Forelimb muscle (tissue), 1 donor: ENCODE data around the gene SEC16A. TPM values are rescaled to one million over a fixed set of nuclear protein-coding genes. Genes with fewer than 3 reads are reported as not detected.
"Not testable (repeated sequence)": the region's sequence is repeated elsewhere in the genome, so short reads cannot be mapped to it uniquely, and the experiment has no call there.

Experiments
- DNase-seq: peaks from one replicate; pipeline ENCODE4 v3.0.0-alpha.2; 2013; ENCODE audit warnings: low read depth
- polyA plus RNA-seq: library from polyadenylated mRNA; unstranded; fragments of 120-200 nt; gene quantifications from one replicate; pipeline ENCODE4 v1.2.1, GENCODE V29; 2013; ENCODE audit not compliant: insufficient read length

Gene SEC16A
- polyA plus RNA-seq, 1 donor, result 30.9 TPM

GRCh38 chr9:136423432-136424146 lies 59.3 kb downstream of the SEC16A start:
- no peak for DNase-seq

GRCh38 chr9:136422876-136423275 lies 60.0 kb downstream of the SEC16A start:
- no peak for DNase-seq

GRCh38 chr9:136421791-136422190 lies 61.0 kb downstream of the SEC16A start:
- DNase-seq, result no peak

DNA sequence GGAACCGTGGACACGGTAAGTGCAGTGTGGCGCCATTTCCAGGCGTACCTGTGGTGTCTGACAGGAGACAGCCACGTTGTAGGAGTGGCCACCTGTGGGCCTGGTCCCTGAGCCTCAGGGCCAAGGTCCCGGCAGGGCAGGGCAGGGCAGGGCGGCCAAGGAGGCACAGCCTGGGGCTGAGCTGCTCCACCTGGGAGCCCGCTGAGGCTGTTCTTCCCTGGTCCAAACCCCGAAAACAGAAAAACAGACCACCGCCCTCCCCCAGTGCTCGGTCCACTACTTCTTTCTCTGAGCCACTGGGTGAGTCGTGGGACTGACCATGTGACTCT lies 63.8 kb downstream of the SEC16A start:
- DNase-seq, result no peak

- DNase-seq, result no peak
Measured at GRCh38 chr9:136418182-136419091, 64.4 kb downstream of the SEC16A start.

DNA sequence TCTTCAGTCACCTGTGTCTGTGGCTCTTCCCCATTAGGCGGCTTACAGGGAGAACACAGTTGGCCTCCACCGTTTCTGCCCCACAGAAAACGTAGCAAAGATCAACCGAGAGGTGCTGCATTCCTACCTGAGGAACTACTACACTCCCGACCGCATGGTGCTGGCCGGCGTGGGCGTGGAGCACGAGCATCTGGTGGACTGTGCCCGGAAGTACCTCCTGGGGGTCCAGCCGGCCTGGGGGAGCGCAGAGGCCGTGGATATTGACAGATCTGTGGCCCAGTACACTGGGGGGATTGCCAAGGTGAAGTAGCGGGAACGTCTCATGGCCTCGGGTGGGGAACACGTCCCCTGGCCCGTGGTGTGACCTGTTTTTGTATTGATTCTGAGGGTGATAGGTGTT lies 65.9 kb downstream of the SEC16A start:
- no peak for DNase-seq

GRCh38 chr9:136416427-136416826 lies 66.4 kb downstream of the SEC16A start:
- no peak for DNase-seq

GRCh38 chr9:136412962-136413361 lies 69.9 kb downstream of the SEC16A start:
- no peak for DNase-seq

DNA sequence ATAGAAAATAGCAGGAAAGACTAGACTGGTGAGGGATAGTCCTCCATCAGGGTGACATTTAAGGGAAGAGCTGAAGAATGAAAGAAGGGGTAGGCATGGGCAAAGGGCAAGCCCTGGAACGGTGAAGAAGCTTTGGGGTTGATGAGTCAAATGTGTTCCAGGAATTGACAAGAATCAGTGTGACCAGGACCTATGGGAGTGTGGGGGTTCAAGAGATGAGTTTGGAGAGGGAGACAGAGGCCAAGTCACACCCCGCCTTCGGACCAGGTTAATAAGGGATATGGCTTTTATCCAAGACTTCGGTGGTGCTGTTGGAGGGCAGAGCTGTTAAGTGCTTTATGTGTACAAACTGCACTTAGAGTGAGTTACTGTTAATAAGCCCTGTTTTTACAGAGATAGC lies 71.5 kb downstream of the SEC16A start:
- DNase-seq, result no peak

DNA sequence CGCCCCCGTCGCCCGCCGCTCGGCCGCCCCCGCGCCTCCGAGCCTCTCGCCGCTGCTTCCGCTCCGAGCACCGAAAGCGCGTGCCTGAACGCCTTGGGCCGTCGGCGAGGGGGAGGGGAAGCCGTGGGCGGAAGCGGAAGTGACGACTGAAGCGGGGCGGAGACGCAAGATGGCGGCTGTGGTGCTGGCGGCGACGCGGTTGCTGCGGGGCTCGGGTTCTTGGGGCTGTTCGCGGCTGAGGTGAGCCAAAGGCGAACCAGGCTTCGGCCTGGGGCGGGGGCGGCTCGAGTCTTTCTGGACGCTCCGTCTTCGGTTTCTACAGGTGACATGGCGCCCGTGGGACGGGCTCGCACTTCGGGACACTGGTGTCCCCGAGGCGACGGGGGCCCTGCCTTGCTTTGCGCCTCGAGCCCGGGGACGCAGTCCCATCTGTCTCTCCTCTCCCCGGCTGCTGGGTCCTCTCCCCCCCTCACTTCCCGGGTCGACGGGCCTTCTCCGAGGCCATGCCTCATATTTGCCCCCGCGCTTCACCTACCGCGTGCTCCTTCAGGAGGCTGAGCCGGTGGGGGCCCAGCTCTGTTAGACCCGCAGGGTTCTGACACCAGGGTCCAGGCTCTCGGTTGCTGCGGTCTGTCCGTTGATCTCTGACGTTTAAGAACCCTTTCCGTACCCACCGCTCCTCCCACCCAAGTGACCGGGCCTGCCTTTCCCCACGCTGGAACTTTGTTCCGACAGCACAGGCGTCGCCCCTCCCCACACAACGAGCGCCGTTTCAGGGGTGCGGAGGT lies 72.1 kb downstream of the SEC16A start, which contains the start of the genes ENTR1 and PMPCA:
Gene ENTR1, minus strand, starts transcription at position 115 of the 788 bp plus-strand sequence. CDS start 217 bp downstream, outside the sequence.
Gene PMPCA, plus strand, starts transcription at position 159 of the 788 bp plus-strand sequence. Its CDS starts 11 bp downstream, at position 170.
- DNase-seq, result peak; percentile 62

DNA sequence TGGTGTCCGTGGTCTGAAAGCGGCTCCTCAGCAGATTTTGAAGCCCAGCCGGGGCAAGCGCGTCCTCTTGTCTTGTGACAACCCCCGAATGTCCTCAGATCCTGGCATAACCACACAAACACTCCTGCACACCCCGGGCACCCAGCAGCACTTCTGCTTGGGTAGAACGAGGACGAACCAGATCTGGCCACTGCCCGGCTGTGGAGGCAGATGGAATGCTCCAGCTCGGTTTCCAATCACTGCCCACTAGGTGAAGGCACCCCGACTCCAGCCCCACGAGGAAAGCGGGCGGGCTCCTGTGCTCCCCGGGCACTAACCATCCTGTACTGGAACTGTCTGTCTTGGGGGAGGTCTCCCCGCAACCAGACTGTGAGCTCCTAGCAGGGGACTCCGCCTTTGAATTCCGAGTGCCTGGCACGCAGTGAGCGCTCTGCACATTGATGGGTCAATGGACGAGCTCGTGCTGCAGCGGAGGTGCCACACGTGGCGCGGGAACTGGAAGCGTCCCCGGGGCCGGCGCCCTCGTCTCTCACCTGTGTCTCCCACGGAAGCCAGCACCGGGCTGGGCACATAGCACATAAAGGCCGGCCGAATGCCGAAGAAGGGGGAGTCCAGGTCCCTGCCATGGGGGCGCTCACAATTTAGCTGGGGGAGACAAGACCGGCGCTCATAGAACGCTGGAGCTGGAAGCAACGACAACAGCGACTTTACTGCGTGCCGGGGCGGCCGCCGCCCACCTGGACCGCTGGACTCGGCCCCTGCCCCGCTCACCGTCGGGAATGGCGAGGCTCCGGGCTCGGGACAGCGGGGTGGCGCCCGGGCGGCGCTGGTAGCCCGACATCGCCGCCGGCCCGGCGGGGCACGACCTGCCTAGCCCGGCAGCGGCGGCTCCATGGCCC lies 73.0 kb downstream of the SEC16A start:
- DNase-seq, result no peak

DNA sequence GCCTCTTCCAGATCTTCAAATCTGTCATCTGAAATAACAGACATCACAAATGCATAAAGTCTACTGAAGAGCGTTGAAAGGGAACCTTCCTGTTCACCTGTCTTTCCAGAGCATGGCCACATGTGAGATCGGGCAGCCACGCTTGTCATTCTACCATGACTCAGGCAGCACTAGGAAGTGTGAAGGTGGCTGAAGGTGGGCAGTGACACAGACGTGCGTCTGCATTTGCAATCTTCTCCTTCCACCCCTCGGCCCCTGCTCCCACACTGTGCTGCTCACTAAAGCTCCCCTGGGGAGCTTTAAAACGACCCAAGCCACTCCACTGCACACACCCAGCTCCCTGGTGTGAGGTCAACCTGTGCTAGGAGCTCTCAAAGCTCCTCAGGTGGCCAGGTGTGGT lies 74.9 kb downstream of the SEC16A start:
- no peak for DNase-seq

- not testable (repeated sequence) for DNase-seq
Measured at GRCh38 chr9:136407061-136407460, 75.8 kb downstream of the SEC16A start.

- DNase-seq, result not testable (repeated sequence)
Measured at GRCh38 chr9:136405904-136406303, 76.9 kb downstream of the SEC16A start.

DNA sequence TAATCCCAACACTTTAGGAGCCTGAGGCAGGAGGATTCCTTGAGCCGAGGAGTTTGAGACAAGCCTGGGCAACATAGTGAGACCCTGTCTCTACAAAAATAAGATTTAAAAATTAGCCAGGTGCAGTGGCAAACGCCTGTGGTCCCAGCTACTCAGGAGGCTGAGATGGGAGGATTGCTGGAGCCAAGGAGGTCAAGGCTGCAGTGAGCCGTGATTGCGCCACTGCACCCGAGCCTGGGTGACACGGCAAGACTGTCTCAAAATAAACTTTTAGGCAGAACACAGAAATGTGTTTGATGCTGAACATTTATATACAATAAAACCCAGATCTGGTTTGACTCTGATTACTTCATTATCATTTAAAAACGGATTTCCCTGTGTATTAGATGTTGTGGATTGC lies 77.4 kb downstream of the SEC16A start:
- no peak for DNase-seq

GRCh38 chr9:136404801-136405136 lies 78.1 kb downstream of the SEC16A start:
- no peak for DNase-seq

GRCh38 chr9:136403915-136404800 lies 78.7 kb downstream of the SEC16A start:
- DNase-seq, result no peak

GRCh38 chr9:136403538-136403914 lies 79.3 kb downstream of the SEC16A start:
- no peak for DNase-seq

GRCh38 chr9:136402067-136402466 lies 80.8 kb downstream of the SEC16A start:
- no peak for DNase-seq
